ENCODE results near the gene TEX51.

The TEX51 gene

GRCh38 chr2:126886211-126886915 is 12.3 kb upstream of the TEX51 start (continued):
- TF ChIP-seq KLF16 (tag by site-specific recombination; IDR thresholded peaks at IDR 0.05) (peak; percentile 56; the same call in 1 of the 2 replicates), ZNF510 (tag by site-specific recombination; IDR thresholded peaks at IDR 0.05; ENCODE audit: insufficient replicate concordance) (no peak), REST (tag by site-specific recombination; IDR thresholded peaks at IDR 0.05) (no peak), ZNF311 (tag by site-specific recombination; IDR thresholded peaks at IDR 0.05; ENCODE audit: borderline replicate concordance) (no peak), ZNF404 (tag by site-specific recombination; IDR thresholded peaks at IDR 0.05) (no peak), ZNF530 (tag by site-specific recombination; IDR thresholded peaks at IDR 0.05; ENCODE audit: low read depth) (no peak), ELK4 (IDR thresholded peaks at IDR 0.05; ENCODE audit: borderline replicate concordance, low read depth, low read length) (no peak), ZBTB48 (tag by site-specific recombination; IDR thresholded peaks at IDR 0.05) (no peak; the same call in none of the 2 replicates), GLIS1 (tag by site-specific recombination; IDR thresholded peaks at IDR 0.05) (peak; percentile 28; the same call in 1 of the 2 replicates), ZNF76 (tag by site-specific recombination; IDR thresholded peaks at IDR 0.05; ENCODE audit: borderline replicate concordance, low read depth) (no peak), PRDM6 (tag by site-specific recombination; IDR thresholded peaks at IDR 0.05) (no peak), ZNF596 (tag by site-specific recombination; IDR thresholded peaks at IDR 0.05) (no peak), ZNF426 (tag by site-specific recombination; IDR thresholded peaks at IDR 0.05) (no peak), YY1 (tag by site-specific recombination; IDR thresholded peaks at IDR 0.05) (no peak), FEZF1 (tag by site-specific recombination; IDR thresholded peaks at IDR 0.05) (no peak), HOXA7 (CRISPR knock-in tag; IDR thresholded peaks at IDR 0.05; ENCODE audit: borderline replicate concordance) (no peak), GLIS2 (tag by site-specific recombination; IDR thresholded peaks at IDR 0.05) (peak; percentile 64), ZNF146 (tag by site-specific recombination; IDR thresholded peaks at IDR 0.05) (no peak), SP2 (tag by site-specific recombination; IDR thresholded peaks at IDR 0.05) (peak; percentile 33; the same call in 1 of the 2 replicates), ZNF133 (tag by site-specific recombination; IDR thresholded peaks at IDR 0.05) (no peak), ZBTB49 (tag by site-specific recombination; IDR thresholded peaks at IDR 0.05; ENCODE audit: low read depth) (no peak)
- TF ChIP-seq, protein P1, sequence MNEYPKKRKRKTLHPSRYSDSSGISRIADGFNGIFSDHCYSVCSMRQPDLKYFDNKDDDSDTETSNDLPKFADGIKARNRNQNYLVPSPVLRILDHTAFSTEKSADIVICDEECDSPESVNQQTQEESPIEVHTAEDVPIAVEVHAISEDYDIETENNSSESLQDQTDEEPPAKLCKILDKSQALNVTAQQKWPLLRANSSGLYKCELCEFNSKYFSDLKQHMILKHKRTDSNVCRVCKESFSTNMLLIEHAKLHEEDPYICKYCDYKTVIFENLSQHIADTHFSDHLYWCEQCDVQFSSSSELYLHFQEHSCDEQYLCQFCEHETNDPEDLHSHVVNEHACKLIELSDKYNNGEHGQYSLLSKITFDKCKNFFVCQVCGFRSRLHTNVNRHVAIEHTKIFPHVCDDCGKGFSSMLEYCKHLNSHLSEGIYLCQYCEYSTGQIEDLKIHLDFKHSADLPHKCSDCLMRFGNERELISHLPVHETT (tag by site-specific recombination; IDR thresholded peaks at IDR 0.05), result no peak
- TF ChIP-seq, protein P2, sequence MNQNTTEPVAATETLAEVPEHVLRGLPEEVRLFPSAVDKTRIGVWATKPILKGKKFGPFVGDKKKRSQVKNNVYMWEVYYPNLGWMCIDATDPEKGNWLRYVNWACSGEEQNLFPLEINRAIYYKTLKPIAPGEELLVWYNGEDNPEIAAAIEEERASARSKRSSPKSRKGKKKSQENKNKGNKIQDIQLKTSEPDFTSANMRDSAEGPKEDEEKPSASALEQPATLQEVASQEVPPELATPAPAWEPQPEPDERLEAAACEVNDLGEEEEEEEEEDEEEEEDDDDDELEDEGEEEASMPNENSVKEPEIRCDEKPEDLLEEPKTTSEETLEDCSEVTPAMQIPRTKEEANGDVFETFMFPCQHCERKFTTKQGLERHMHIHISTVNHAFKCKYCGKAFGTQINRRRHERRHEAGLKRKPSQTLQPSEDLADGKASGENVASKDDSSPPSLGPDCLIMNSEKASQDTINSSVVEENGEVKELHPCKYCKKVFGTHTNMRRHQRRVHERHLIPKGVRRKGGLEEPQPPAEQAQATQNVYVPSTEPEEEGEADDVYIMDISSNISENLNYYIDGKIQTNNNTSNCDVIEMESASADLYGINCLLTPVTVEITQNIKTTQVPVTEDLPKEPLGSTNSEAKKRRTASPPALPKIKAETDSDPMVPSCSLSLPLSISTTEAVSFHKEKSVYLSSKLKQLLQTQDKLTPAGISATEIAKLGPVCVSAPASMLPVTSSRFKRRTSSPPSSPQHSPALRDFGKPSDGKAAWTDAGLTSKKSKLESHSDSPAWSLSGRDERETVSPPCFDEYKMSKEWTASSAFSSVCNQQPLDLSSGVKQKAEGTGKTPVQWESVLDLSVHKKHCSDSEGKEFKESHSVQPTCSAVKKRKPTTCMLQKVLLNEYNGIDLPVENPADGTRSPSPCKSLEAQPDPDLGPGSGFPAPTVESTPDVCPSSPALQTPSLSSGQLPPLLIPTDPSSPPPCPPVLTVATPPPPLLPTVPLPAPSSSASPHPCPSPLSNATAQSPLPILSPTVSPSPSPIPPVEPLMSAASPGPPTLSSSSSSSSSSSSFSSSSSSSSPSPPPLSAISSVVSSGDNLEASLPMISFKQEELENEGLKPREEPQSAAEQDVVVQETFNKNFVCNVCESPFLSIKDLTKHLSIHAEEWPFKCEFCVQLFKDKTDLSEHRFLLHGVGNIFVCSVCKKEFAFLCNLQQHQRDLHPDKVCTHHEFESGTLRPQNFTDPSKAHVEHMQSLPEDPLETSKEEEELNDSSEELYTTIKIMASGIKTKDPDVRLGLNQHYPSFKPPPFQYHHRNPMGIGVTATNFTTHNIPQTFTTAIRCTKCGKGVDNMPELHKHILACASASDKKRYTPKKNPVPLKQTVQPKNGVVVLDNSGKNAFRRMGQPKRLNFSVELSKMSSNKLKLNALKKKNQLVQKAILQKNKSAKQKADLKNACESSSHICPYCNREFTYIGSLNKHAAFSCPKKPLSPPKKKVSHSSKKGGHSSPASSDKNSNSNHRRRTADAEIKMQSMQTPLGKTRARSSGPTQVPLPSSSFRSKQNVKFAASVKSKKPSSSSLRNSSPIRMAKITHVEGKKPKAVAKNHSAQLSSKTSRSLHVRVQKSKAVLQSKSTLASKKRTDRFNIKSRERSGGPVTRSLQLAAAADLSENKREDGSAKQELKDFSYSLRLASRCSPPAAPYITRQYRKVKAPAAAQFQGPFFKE (tag by site-specific recombination; IDR thresholded peaks at IDR 0.05; ENCODE audit: borderline replicate concordance), result no peak

All from HEK293 (cell line).